HCT116 (cell line): Measurements from ENCODE around the gene ATP6V0A1. TPM values are rescaled to one million over a fixed set of nuclear protein-coding genes. Genes with fewer than 3 reads are reported as not detected.

Source experiments
- ATAC-seq: fragments of 200-7000 bp; cut with Tn5 transposase; 2 replicates; pipeline ENCODE4 v1.9.1; 2020; ENCODE audit warnings: mild to moderate bottlenecking, moderate library complexity
- BruUV-seq: library from RNA; stranded (reverse); fragments of 400-500 nt; replicated peaks from 2 replicates; lab custom pipeline; 2021; lab: Mats Ljungman, UMichigan
- CTCF ChIA-PET: fragments of 300-600 bp; sonication (Branson Sonifier 250); formaldehyde crosslinking; loops from one replicate; lab custom pipeline; 2021; ENCODE audit warnings: antibody characterized with exemption; lab: Charles Lee
- POLR2A ChIA-PET: fragments of 300-600, 350-600 bp; sonication (Branson Sonifier 250); formaldehyde crosslinking; loops from one replicate; lab custom pipeline; 2021; ENCODE audit warnings: antibody characterized with exemption; lab: Charles Lee
- RAD21 ChIA-PET, 2 experiments: fragments of 300-600 bp; sonication (Branson Sonifier 250); formaldehyde crosslinking; loops; one replicate each; lab custom pipeline; 2023; ENCODE audit warnings: low total read pairs in 2 of 2; ENCODE audit not compliant: uncharacterized antibody in 2 of 2, unreplicated experiment in 2 of 2, low non-redundant PET in 1 of 2; lab: Charles Lee
- DNase-seq: peaks from one replicate; pipeline ENCODE4 v3.0.0-alpha.2; 2010; ENCODE audit warnings: low read depth, low spot score
- H2AFZ ChIP-seq: fragments of 200-600 bp; shearing (Covaris generic), sonication (generic); 2 replicates; pipeline ENCODE4 v1.6.1; 2017; ENCODE audit warnings: low read depth, mixed run types, mixed read lengths, antibody characterized with exemption, low read length; ENCODE audit not compliant: poor library complexity, severe bottlenecking
- H3K27ac ChIP-seq: 2 replicates; pipeline ENCODE4 v1.5.1; 2012; ENCODE audit warnings: low read depth, low read length
- H3K27me3 ChIP-seq: fragments of 200-600 bp; sonication (generic); 2 replicates; pipeline ENCODE4 v1.6.1; 2016; ENCODE audit warnings: mixed run types, low read length, mixed read lengths; ENCODE audit not compliant: insufficient read depth
- H3K36me3 ChIP-seq, 2 experiments: fragments of 200-500 bp in 1 of 2; fragments of 200-600 bp in 1 of 2; sonication (Bioruptor generic) in 1 of 2; sonication (generic) in 1 of 2; 2 replicates each; pipeline versions ENCODE4 v1.5.1 to v1.6.1; 2014 to 2016; ENCODE audit warnings: low read length in 2 of 2, inconsistent platforms in 1 of 2, mixed read lengths in 1 of 2, mixed run types in 1 of 2; ENCODE audit not compliant: insufficient read depth in 2 of 2, control insufficient read depth in 1 of 2
- H3K4me1 ChIP-seq, 2 experiments: fragments of 200-600 bp in 1 of 2; sonication (generic) in 1 of 2; 2 replicates each; pipeline versions ENCODE4 v1.5.1 to v1.6.1; 2012 to 2017; ENCODE audit warnings: low read length in 2 of 2, inconsistent platforms in 1 of 2, mild to moderate bottlenecking in 1 of 2, mixed read lengths in 1 of 2, mixed run types in 1 of 2, moderate library complexity in 1 of 2; ENCODE audit not compliant: insufficient read depth in 2 of 2, control insufficient read depth in 1 of 2
- H3K4me2 ChIP-seq: fragments of 200-600 bp; sonication (generic); 2 replicates; pipeline ENCODE4 v1.6.1; 2017; ENCODE audit warnings: mixed run types, low read length, mixed read lengths
- H3K4me3 ChIP-seq, 2 experiments: fragments of 200-600 bp in 1 of 2; sonication (generic) in 1 of 2; replicated peaks in 1 of 2; 2 replicates each; pipeline ENCODE4 v1.5.1; 2011 to 2016; ENCODE audit warnings: low read length in 2 of 2, control low read depth in 1 of 2, low read depth in 1 of 2, mild to moderate bottlenecking in 1 of 2, mixed read lengths in 1 of 2, mixed run types in 1 of 2
- H3K79me2 ChIP-seq: fragments of 200-600 bp; sonication (generic); 2 replicates; pipeline ENCODE4 v1.6.1; 2017; ENCODE audit warnings: mild to moderate bottlenecking, mixed run types, low read length, moderate library complexity, mixed read lengths; ENCODE audit not compliant: insufficient read depth
- H3K9ac ChIP-seq: fragments of 200-600 bp; sonication (generic); 2 replicates; pipeline ENCODE4 v1.6.1; 2016; ENCODE audit warnings: low read length, mixed read lengths
- H3K9me2 ChIP-seq: fragments of 200-600 bp; sonication (generic), shearing (Covaris generic); 2 replicates; pipeline ENCODE4 v1.6.1; 2017; ENCODE audit warnings: mixed run types, mild to moderate bottlenecking, moderate library complexity; ENCODE audit not compliant: insufficient read depth
- H3K9me3 ChIP-seq, 2 experiments: fragments of 200-500 bp in 1 of 2; fragments of 200-600 bp in 1 of 2; sonication (Bioruptor generic) in 1 of 2; sonication (generic) in 1 of 2; 2 replicates each; pipeline ENCODE4 v1.6.1; 2014 to 2017; ENCODE audit warnings: low read length in 2 of 2, mixed read lengths in 2 of 2, inconsistent platforms in 1 of 2, low read depth in 1 of 2, mild to moderate bottlenecking in 1 of 2, mixed run types in 1 of 2, moderate library complexity in 1 of 2; ENCODE audit not compliant: control insufficient read depth in 1 of 2, insufficient read depth in 1 of 2
- H4K20me1 ChIP-seq: fragments of 200-600 bp; sonication (generic), shearing (Covaris generic); 2 replicates; pipeline ENCODE4 v1.6.1; 2017; ENCODE audit warnings: mixed run types, mild to moderate bottlenecking, moderate library complexity; ENCODE audit not compliant: insufficient read depth
- CBX3 ChIP-seq: IDR thresholded peaks from 2 replicates; pipeline ENCODE4 v1.6.1; 2012; ENCODE audit warnings: low read depth
- CEBPB ChIP-seq: IDR thresholded peaks from 2 replicates; pipeline ENCODE4 v1.6.1; 2012; ENCODE audit warnings: low read depth
- CTCF ChIP-seq, 3 experiments: fragments of 200-600 bp in 1 of 3; sonication (generic) in 1 of 3; IDR thresholded peaks in 2 of 3; conservative IDR thresholded peaks in 1 of 3; 2 replicates each; pipeline ENCODE4 v1.5.1; 2012 to 2017; ENCODE audit warnings: low read depth in 2 of 3, low read length in 2 of 3, antibody characterized with exemption in 1 of 3, borderline replicate concordance in 1 of 3, control low read depth in 1 of 3, mild to moderate bottlenecking in 1 of 3, mixed read lengths in 1 of 3, mixed run types in 1 of 3, moderate library complexity in 1 of 3; ENCODE audit not compliant: insufficient read depth in 1 of 3
- ELF1 ChIP-seq: IDR thresholded peaks from 2 replicates; pipeline ENCODE4 v1.6.1; 2012; ENCODE audit warnings: low read depth, borderline replicate concordance
- FOSL1 ChIP-seq: IDR thresholded peaks from 2 replicates; pipeline ENCODE4 v1.6.1; 2012; ENCODE audit warnings: low read depth
- JUND ChIP-seq: IDR thresholded peaks from 2 replicates; pipeline ENCODE4 v1.6.1; 2012
- MAX ChIP-seq: IDR thresholded peaks from 2 replicates; pipeline ENCODE4 v1.6.1; 2012
- POLR2AphosphoS5 ChIP-seq: IDR thresholded peaks from 2 replicates; pipeline ENCODE4 v1.6.1; 2011; ENCODE audit warnings: mild to moderate bottlenecking, low read depth, low read length, moderate library complexity
- RAD21 ChIP-seq: IDR thresholded peaks from 2 replicates; pipeline ENCODE4 v1.6.1; 2012; ENCODE audit warnings: low read depth, mild to moderate bottlenecking
- SIN3A ChIP-seq: IDR thresholded peaks from 2 replicates; pipeline ENCODE4 v1.6.1; 2012; ENCODE audit warnings: low read depth
- SP1 ChIP-seq: IDR thresholded peaks from 2 replicates; pipeline ENCODE4 v1.6.1; 2012; ENCODE audit warnings: low read depth
- SRF ChIP-seq: IDR thresholded peaks from 2 replicates; pipeline ENCODE4 v1.6.1; 2012; ENCODE audit warnings: low read depth
- TCF7L2 ChIP-seq: IDR thresholded peaks from 2 replicates; pipeline ENCODE4 v1.7.0; 2011; ENCODE audit warnings: borderline replicate concordance, inconsistent platforms; ENCODE audit not compliant: insufficient read depth, insufficient read length; ENCODE audit errors: extremely low read depth
- YY1 ChIP-seq: IDR thresholded peaks from 2 replicates; pipeline ENCODE4 v1.6.1; 2011; ENCODE audit warnings: low read length, low read depth, moderate library complexity, mild to moderate bottlenecking; ENCODE audit not compliant: insufficient replicate concordance; ENCODE audit errors: extremely low read depth
- ZFX ChIP-seq: fragments of 450-650 bp; IDR thresholded peaks from 2 replicates; pipeline ENCODE4 v1.6.1; 2017
- ZNF274 ChIP-seq: fragments of 200-500 bp; sonication (Bioruptor generic); IDR thresholded peaks from 2 replicates; pipeline ENCODE4 v1.6.1; 2014; ENCODE audit warnings: mild to moderate bottlenecking, low read depth, low read length, inconsistent platforms
- intact Hi-C: fragments of 100-400 bp; cut with micrococcal nuclease; formaldehyde crosslinking; loops from 2 replicates; pipeline ENCODE4 v1.10.0; 2022
- total RNA-seq: library from RNA; stranded (reverse); gene quantifications from one replicate; pipeline ENCODE4 v1.2.1, GENCODE V29; 2021; ENCODE audit not compliant: unreplicated experiment

The ATP6V0A1 gene
- total RNA-seq, 1 experiment from 2014 or later = 65.2 TPM

GRCh38 chr17:42566215-42566882 is 107.7 kb downstream of the ATP6V0A1 start:
- no peaks in the 10 kb centered on the region for H3K27me3 ChIP-seq
- intact Hi-C loops = no loop called here
- TF ChIP-seq CBX3 (no peak), ZFX (peak; percentile 54; the same call in 1 of the 2 replicates)
- POLR2A ChIA-PET = interaction anchor here (1.4 kb wide), 1 partner anchor 12 kb away, joined by 4 read pairs; no protein-coding TSS in a partner anchor
- peaks cover under 1% of the 10 kb centered on the region; the same call in 1 of the 2 replicates for H4K20me1 ChIP-seq
- peaks cover 56% of the 10 kb centered on the region for H3K79me2 ChIP-seq
- CTCF ChIA-PET = interaction anchor here (1.9 kb wide), 1 partner anchor 12 kb away, joined by 5 read pairs; no protein-coding TSS in a partner anchor
- RAD21 ChIA-PET = no interaction called here
- no peaks in the 10 kb centered on the region for H3K9me3 ChIP-seq
- H3K9ac ChIP-seq = peak overlapping the region; percentile 79
- peak overlapping the region; percentile 99 for H3K4me2 ChIP-seq
- BruUV-seq = no TSS peak
- peaks cover 22 to 49% of the 10 kb centered on the region in 2 experiments for H3K4me1 ChIP-seq
- H3K27ac ChIP-seq = peak overlapping the region; percentile 89
- ATAC-seq (no peak), DNase-seq (no peak)
- H3K36me3 ChIP-seq = peaks cover 28 to 48% of the 10 kb centered on the region in 2 experiments
- H3K9me2 ChIP-seq = no peaks in the 10 kb centered on the region
- peak overlapping the region; percentile 92 to 99 for H3K4me3 ChIP-seq
- no peak overlapping the region for H2AFZ ChIP-seq

GRCh38 chr17:42566883-42567573 is 108.3 kb downstream of the ATP6V0A1 start, which contains the start of gene MLX:
TSS of gene MLX (plus strand) at chr17:42567100. CDS start at chr17:42567125, 25 bp downstream.
- ATAC-seq (peak; percentile 57), DNase-seq (peak; percentile 66)
- H2AFZ ChIP-seq = no peak within 1 kb of the TSS
- intact Hi-C loops = no loop called here
- no peaks in the 10 kb centered on the region for H3K9me3 ChIP-seq
- H3K79me2 ChIP-seq = peaks cover 62% of the 10 kb centered on the region
- H3K4me3 ChIP-seq = peak within 1 kb of the TSS; percentile 92 to 99
- POLR2A ChIA-PET = interaction anchor here (1.2 to 1.4 kb wide), 2 partner anchors 10 to 11 kb away, joined by 4 to 7 read pairs; partner anchors contain the start of gene PSMC3IP
- RAD21 ChIA-PET = no interaction called here
- H4K20me1 ChIP-seq = peaks cover 7% of the 10 kb centered on the region; the same call in 1 of the 2 replicates
- peak within 1 kb of the TSS; percentile 89 for H3K27ac ChIP-seq
- H3K4me1 ChIP-seq = peaks cover 19 to 43% of the 10 kb centered on the region in 2 experiments
- H3K9me2 ChIP-seq = no peaks in the 10 kb centered on the region
- no peaks in the 10 kb centered on the region for H3K27me3 ChIP-seq
- H3K4me2 ChIP-seq = peak within 1 kb of the TSS; percentile 99
- TSS peak; percentile 4 for BruUV-seq
- H3K36me3 ChIP-seq = peaks cover 35 to 54% of the 10 kb centered on the region in 2 experiments
- peak within 1 kb of the TSS; percentile 79 for H3K9ac ChIP-seq
- CTCF ChIA-PET = interaction anchor here (1.0 to 1.9 kb wide), 3 partner anchors 10 to 196 kb away, joined by 3 to 5 read pairs (median 5); partner anchors contain the start of gene PSMC3IP
- TF ChIP-seq TCF7L2 (peak; percentile 6), CEBPB (no peak), FOSL1 (no peak), MAX (peak; percentile 77; the same call in 1 of the 2 replicates), CTCF (IDR thresholded peaks at IDR 0.05 in 2 of 3, conservative IDR thresholded peaks at IDR 0.05 in 1 of 3; ENCODE audit: borderline replicate concordance in 1 of 3, insufficient read depth in 1 of 3, low read depth in 2 of 3, low read length in 2 of 3) (no peak), ZNF274 (no peak), ELF1 (no peak), SIN3A (0 out of 2 replicates have a peak, but pooled peaks have one; percentile 55), JUND (no peak), YY1 (no peak), SRF (no peak), RAD21 (no peak), SP1 (peak; percentile 36; the same call in 1 of the 2 replicates), CBX3 (no peak), POLR2AphosphoS5 (peak; percentile 68)
